Natural killer cell (primary cell): ENCODE results near the gene CXCR2. TPM values are rescaled to one million over a fixed set of nuclear protein-coding genes. Genes with fewer than 3 reads are reported as not detected.

ENCODE experiments used
- ATAC-seq, 3 donors: fragments of 150-1000 bp in 2 of 3; fragments of 200-7000 bp in 1 of 3; cut with Tn5 transposase; 1 replicate in 1 of 3; 2 replicates in 2 of 3; pipeline ENCODE4 v1.10.0; 2021; ENCODE audit warnings: mild to moderate bottlenecking in 2 of 3, moderate library complexity in 2 of 3
- DNase-seq, 2 donors: peaks; one replicate each; pipeline versions ENCODE4 v3.0.0 to v3.0.0-alpha.2; 2013 to 2021; ENCODE audit warnings: mixed read lengths in 1 of 2
- H3K27ac ChIP-seq: one replicate; pipeline ENCODE4 v1.5.1; 2013; ENCODE audit warnings: mild to moderate bottlenecking, low read length
- H3K27me3 ChIP-seq: one replicate; pipeline ENCODE4 v1.6.1; 2013; ENCODE audit warnings: low read length; ENCODE audit not compliant: control insufficient read depth, insufficient read depth
- H3K36me3 ChIP-seq: one replicate; pipeline ENCODE4 v1.6.1; 2013; ENCODE audit warnings: low read length; ENCODE audit not compliant: control insufficient read depth, insufficient read depth
- H3K4me1 ChIP-seq: one replicate; pipeline ENCODE4 v1.6.1; 2013; ENCODE audit warnings: low read length; ENCODE audit not compliant: control insufficient read depth, insufficient read depth
- H3K4me3 ChIP-seq: one replicate; pipeline ENCODE4 v1.5.1; 2013; ENCODE audit warnings: low read length
- H3K9me3 ChIP-seq: one replicate; pipeline ENCODE4 v1.6.1; 2013; ENCODE audit warnings: low read length; ENCODE audit not compliant: control insufficient read depth, insufficient read depth
- H3K27ac Mint-ChIP-seq, 2 donors: one replicate each; pipeline ENCODE4 v1.8.0; 2022; ENCODE audit warnings: mild to moderate bottlenecking in 2 of 2, mixed read lengths in 2 of 2, moderate library complexity in 1 of 2
- H3K27me3 Mint-ChIP-seq, 2 donors: one replicate each; pipeline ENCODE4 v1.8.0; 2022; ENCODE audit warnings: low read depth in 2 of 2, mixed read lengths in 2 of 2
- H3K36me3 Mint-ChIP-seq: one replicate; pipeline ENCODE4 v1.8.0; 2022; ENCODE audit warnings: mixed read lengths
- H3K4me1 Mint-ChIP-seq, 2 donors: one replicate each; pipeline ENCODE4 v1.8.0; 2022; ENCODE audit warnings: mixed read lengths in 2 of 2
- H3K4me3 Mint-ChIP-seq: one replicate; pipeline ENCODE4 v1.8.0; 2022; ENCODE audit warnings: mild to moderate bottlenecking, moderate library complexity, mixed read lengths
- H3K9me3 Mint-ChIP-seq, 2 donors: one replicate each; pipeline ENCODE4 v1.8.0; 2022; ENCODE audit warnings: mixed read lengths in 2 of 2
- CTCF ChIP-seq: fragments of 200-600 bp; IDR thresholded peaks from one replicate; pipeline ENCODE4 v1.8.0; 2022; ENCODE audit warnings: antibody characterized with exemption
- WGBS: methylation state at CpG from one replicate; pipeline ENCODE4 v1.1.7; 2013; ENCODE audit warnings: missing lambda C conversion rate; ENCODE audit not compliant: insufficient coverage; 5-methylcytosine and 5-hydroxymethylcytosine counted together
- intact Hi-C: fragments of 100-400 bp; cut with micrococcal nuclease; formaldehyde crosslinking; loops from one replicate; pipeline ENCODE4 v1.14.2; 2022
- total RNA-seq, 4 donors: library from RNA; stranded (reverse); fragments of 120-200 nt in 1 of 4; gene quantifications; one replicate each; pipeline versions ENCODE4 v1.2.3 to v1.2.4, GENCODE V29; 2013 to 2022

CXCR2 gene
- total RNA-seq, 3 donors from 2014 or later (not counting 1 experiment from before 2014, with no cell fraction given), result 24.3 to 35.3 (median 25.8) TPM

- ATAC-seq (no peak), DNase-seq (no peak)
- Mint-ChIP-seq H3K4me1 (no peaks in the 10 kb centered on the region), H3K4me3 (no peak overlapping the region), H3K27ac (no peak overlapping the region), H3K9me3 (peaks cover 6 to 8% of the 10 kb centered on the region in 2 donors), H3K36me3 (peaks cover 11% of the 10 kb centered on the region), H3K27me3 (peaks cover 0 to 4% of the 10 kb centered on the region in 2 donors)
- H3K9me3 ChIP-seq, result peaks cover 2% of the 10 kb centered on the region
- intact Hi-C loops, result no loop called here
- H3K36me3 ChIP-seq, result no peaks in the 10 kb centered on the region
- no peak overlapping the region for H3K4me3 ChIP-seq
- H3K27me3 ChIP-seq, result no peaks in the 10 kb centered on the region
- no peaks in the 10 kb centered on the region for H3K4me1 ChIP-seq
- TF ChIP-seq CTCF, result no peak
- H3K27ac ChIP-seq, result no peak overlapping the region
Measured at GRCh38 chr2:218086478-218086877, 39.4 kb upstream of the CXCR2 start.

GRCh38 chr2:218089259-218089658 is 36.6 kb upstream of the CXCR2 start:
- H3K27me3 Mint-ChIP-seq, result peaks cover 0 to 4% of the 10 kb centered on the region in 2 donors
- H3K9me3 ChIP-seq, result peaks cover 2% of the 10 kb centered on the region
- DNase-seq (no peak), ATAC-seq (no peak)
- H3K4me1 ChIP-seq, result no peaks in the 10 kb centered on the region
- H3K27ac ChIP-seq, result no peak overlapping the region
- no peaks in the 10 kb centered on the region for H3K36me3 ChIP-seq
- no peak overlapping the region for H3K27ac Mint-ChIP-seq
- no peak for TF ChIP-seq CTCF
- peaks cover 6 to 8% of the 10 kb centered on the region in 2 donors for H3K9me3 Mint-ChIP-seq
- H3K4me3 ChIP-seq, result no peak overlapping the region
- H3K36me3 Mint-ChIP-seq, result peaks cover 11% of the 10 kb centered on the region
- intact Hi-C loops, result no loop called here
- 87% methylated on average over 8 of the region's 8 CpGs for WGBS
- no peaks in the 10 kb centered on the region for H3K27me3 ChIP-seq
- H3K4me3 Mint-ChIP-seq, result no peak overlapping the region
- peaks cover 6 to 8% of the 10 kb centered on the region in 2 donors for H3K4me1 Mint-ChIP-seq

- ATAC-seq, result peak in 1 of 3 donors; percentile 46
- intact Hi-C loops, result no loop called here
- H3K36me3 ChIP-seq, result no peaks in the 10 kb centered on the region
- no peaks in the 10 kb centered on the region for H3K27me3 Mint-ChIP-seq
- H3K27me3 ChIP-seq, result no peaks in the 10 kb centered on the region
- no peaks in the 10 kb centered on the region for H3K9me3 ChIP-seq
- no peak overlapping the region for H3K27ac ChIP-seq
- H3K9me3 Mint-ChIP-seq, result no peaks in the 10 kb centered on the region
- no peak overlapping the region for H3K4me3 Mint-ChIP-seq
- TF ChIP-seq CTCF, result no peak
- no peaks in the 10 kb centered on the region for H3K4me1 ChIP-seq
- no peak overlapping the region for H3K4me3 ChIP-seq
- no peak overlapping the region for H3K27ac Mint-ChIP-seq
- H3K4me1 Mint-ChIP-seq, result peaks cover 6 to 8% of the 10 kb centered on the region in 2 donors
- H3K36me3 Mint-ChIP-seq, result peaks cover 1% of the 10 kb centered on the region
- WGBS, result 88% methylated on average over 2 of the region's 3 CpGs
- DNase-seq, result no peak
Measured at GRCh38 chr2:218091746-218092145, 34.1 kb upstream of the CXCR2 start.

GRCh38 chr2:218093879-218094278 is 31.9 kb upstream of the CXCR2 start:
- no peak overlapping the region for H3K27ac Mint-ChIP-seq
- WGBS, result 91% methylated on average over 2 of the region's 3 CpGs
- H3K4me3 ChIP-seq, result no peak overlapping the region
- H3K27ac ChIP-seq, result no peak overlapping the region
- no peaks in the 10 kb centered on the region for H3K27me3 Mint-ChIP-seq
- H3K9me3 Mint-ChIP-seq, result no peaks in the 10 kb centered on the region
- no peaks in the 10 kb centered on the region for H3K27me3 ChIP-seq
- no peaks in the 10 kb centered on the region for H3K36me3 Mint-ChIP-seq
- peaks cover 6 to 8% of the 10 kb centered on the region in 2 donors for H3K4me1 Mint-ChIP-seq
- intact Hi-C loops, result no loop called here
- ATAC-seq, result no peak
- H3K36me3 ChIP-seq, result no peaks in the 10 kb centered on the region
- peak; percentile 23 for TF ChIP-seq CTCF
- H3K4me1 ChIP-seq, result no peaks in the 10 kb centered on the region
- no peak overlapping the region for H3K4me3 Mint-ChIP-seq
- no peak for DNase-seq
- H3K9me3 ChIP-seq, result no peaks in the 10 kb centered on the region
